Vagina (tissue), 2 donors: ENCODE results near the gene GBP4.

Source experiments
- CTCF ChIP-seq, 3 experiments: fragments of 450-650 bp in 2 of 3; fragments of 200-600 bp in 1 of 3; sonication (generic) in 1 of 3; IDR thresholded peaks; one replicate each; pipeline ENCODE4 v1.5.1; 2017 to 2019; ENCODE audit warnings: antibody characterized with exemption in 3 of 3, mild to moderate bottlenecking in 2 of 3, moderate library complexity in 2 of 3
- POLR2A ChIP-seq, 2 donors: fragments of 450-650 bp; IDR thresholded peaks; one replicate each; pipeline ENCODE4 v1.6.1; 2017; ENCODE audit warnings: antibody characterized with exemption in 2 of 2, mild to moderate bottlenecking in 2 of 2, moderate library complexity in 2 of 2

DNA sequence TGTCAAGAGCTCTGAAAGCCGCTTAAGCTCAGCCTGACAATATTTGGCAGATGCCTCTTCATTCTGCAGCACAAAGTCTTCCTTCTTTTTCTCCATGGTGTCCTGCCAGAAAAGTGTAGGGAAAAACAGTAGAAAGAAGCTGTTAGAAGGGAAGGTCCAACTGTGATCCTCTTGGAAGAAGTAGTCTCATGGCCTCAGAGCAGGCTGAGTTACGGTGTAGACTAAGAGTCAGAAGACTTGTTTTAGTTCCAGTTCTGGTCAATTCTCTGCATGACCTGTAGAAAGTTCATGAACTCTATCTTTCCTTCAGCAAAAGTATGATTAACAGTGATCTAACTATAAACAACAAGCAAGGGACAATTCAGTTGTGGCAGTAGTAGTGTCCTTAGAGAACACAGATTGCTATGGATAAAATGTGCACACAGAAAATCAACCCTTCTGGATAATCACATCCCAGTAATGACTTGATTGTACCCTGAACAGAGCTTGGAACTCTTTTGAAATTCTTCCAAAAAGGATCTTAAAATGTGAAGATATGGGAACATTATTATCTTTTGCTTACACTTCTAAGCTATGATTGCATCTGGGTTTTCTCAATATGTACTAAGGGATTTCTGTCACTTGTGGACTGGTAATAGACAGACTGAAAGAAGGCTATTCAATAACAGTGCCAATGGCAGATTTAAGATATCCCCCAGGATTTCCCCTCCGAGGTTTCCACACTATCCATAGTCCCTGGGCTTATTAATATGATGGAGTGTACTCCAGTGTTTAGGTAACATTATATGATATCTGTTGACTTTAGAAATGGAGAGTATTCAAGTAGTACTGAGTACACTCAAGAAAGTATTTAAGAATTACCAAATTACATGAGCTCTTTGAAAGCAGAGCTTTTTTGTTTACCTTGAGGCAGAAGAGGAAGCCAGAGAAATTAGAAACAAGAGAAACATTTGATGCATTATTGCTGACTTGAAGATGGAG, 50.8 kb downstream of the GBP4 start:
- TF ChIP-seq POLR2A (IDR thresholded peaks at IDR 0.05) (no peak), CTCF (IDR thresholded peaks at IDR 0.05) (no peak)
